ENCODE measurements around the gene LRBA. TPM values are rescaled to one million over a fixed set of nuclear protein-coding genes. Genes with fewer than 3 reads are reported as not detected.

Gene LRBA
- total and polyA plus RNA-seq, 2 donors (not counting 1 experiment from before 2014, with no cell fraction given) = 16.4 to 36.7 TPM

DNA sequence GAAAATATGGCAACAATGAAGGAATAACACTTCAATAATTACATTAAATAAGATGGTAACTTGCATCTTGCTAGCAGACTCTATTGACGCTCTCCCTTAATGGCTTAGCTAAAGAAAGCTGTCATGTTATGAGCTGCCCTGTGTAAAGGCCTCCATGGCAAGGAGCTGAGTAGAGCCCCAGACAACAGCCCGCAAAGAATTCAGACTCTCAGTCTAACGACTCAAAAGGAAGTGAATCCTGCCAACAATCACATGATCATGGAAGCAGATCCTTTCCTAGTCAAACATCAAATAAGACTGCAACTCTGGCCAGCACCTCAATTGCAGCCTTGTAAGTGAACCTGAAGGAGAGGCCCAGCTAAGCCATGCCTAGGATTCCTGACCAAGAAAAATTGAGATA lies 275.5 kb downstream of the LRBA start:
- Histone ChIP-seq H3K9me3 (ENCODE audit: control insufficient read depth, insufficient read depth, low read depth, low read length) (no peaks in the 10 kb centered on the region), H3K27ac (ENCODE audit: insufficient read depth, low read length) (no peak overlapping the region), H3K4me3 (replicated peaks in 1 of 4; ENCODE audit: control extremely low read depth in 1 of 4, insufficient read depth in 1 of 4, low read depth in 3 of 4, low read length in 4 of 4) (no peak overlapping the region), H4K20me1 (ENCODE audit: control insufficient read depth, extremely low read depth, insufficient read depth, low read length) (no peaks in the 10 kb centered on the region), H2AFZ (ENCODE audit: low read length) (no peak overlapping the region), H3K79me2 (ENCODE audit: control insufficient read depth, insufficient read depth, low read length) (no peaks in the 10 kb centered on the region), H3K36me3 (ENCODE audit: control insufficient read depth, insufficient read depth, low read length) (no peaks in the 10 kb centered on the region), H3K27me3 (ENCODE audit: control insufficient read depth, insufficient read depth, low read length) (no peaks in the 10 kb centered on the region), H3K4me1 (ENCODE audit: control insufficient read depth, extremely low read depth, insufficient read depth, low read length) (no peaks in the 10 kb centered on the region), H3K4me2 (ENCODE audit: extremely low read depth, insufficient read depth, low read length) (no peak overlapping the region), H3K9ac (ENCODE audit: insufficient read depth, low read length) (no peak overlapping the region)
- TF ChIP-seq, protein P1, sequence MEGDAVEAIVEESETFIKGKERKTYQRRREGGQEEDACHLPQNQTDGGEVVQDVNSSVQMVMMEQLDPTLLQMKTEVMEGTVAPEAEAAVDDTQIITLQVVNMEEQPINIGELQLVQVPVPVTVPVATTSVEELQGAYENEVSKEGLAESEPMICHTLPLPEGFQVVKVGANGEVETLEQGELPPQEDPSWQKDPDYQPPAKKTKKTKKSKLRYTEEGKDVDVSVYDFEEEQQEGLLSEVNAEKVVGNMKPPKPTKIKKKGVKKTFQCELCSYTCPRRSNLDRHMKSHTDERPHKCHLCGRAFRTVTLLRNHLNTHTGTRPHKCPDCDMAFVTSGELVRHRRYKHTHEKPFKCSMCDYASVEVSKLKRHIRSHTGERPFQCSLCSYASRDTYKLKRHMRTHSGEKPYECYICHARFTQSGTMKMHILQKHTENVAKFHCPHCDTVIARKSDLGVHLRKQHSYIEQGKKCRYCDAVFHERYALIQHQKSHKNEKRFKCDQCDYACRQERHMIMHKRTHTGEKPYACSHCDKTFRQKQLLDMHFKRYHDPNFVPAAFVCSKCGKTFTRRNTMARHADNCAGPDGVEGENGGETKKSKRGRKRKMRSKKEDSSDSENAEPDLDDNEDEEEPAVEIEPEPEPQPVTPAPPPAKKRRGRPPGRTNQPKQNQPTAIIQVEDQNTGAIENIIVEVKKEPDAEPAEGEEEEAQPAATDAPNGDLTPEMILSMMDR (conservative IDR thresholded peaks at IDR 0.05 in 1 of 2, IDR thresholded peaks at IDR 0.05 in 1 of 2; ENCODE audit: low read depth in 1 of 2, low read length in 2 of 2) = no peak
- TF ChIP-seq EZH2 (IDR thresholded peaks at IDR 0.05; ENCODE audit: low read length, missing control alignments) = no peak
- DNase-seq (ENCODE audit: low read depth in 2 of 2) = peak in 1 of 2 donors; percentile 8

DNA sequence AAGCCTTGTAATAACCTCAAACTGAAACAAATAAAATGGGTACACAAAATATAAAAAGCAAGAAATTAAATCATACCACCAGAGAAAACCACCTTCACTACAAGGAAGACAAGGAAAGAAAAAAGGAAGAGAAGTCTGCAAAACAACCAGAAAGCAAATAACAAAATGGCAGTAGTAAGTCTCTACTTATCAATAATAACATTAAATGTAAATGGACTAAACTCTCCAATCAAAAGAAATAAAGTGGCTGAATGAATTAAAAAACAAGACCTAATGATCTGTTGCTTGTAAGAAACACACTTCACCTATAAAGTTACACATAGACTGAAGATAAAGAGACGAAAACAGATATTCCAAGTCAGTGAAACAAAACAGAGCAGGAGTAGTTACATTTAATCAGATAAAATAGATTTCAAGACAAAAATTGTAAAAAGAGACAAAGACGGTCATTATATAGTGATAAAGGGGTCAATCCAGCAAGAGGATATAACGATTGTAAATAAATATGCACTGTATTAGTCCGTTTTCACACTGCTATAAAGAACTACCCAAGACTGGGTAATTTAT lies 289.0 kb downstream of the LRBA start:
- H3K4me2 ChIP-seq (ENCODE audit: extremely low read depth, insufficient read depth, low read length) = no peak overlapping the region
- H3K4me1 ChIP-seq (ENCODE audit: control insufficient read depth, extremely low read depth, insufficient read depth, low read length) = no peaks in the 10 kb centered on the region
- H3K79me2 ChIP-seq (ENCODE audit: control insufficient read depth, insufficient read depth, low read length) = no peaks in the 10 kb centered on the region
- TF ChIP-seq, protein P1 (conservative IDR thresholded peaks at IDR 0.05 in 1 of 2, IDR thresholded peaks at IDR 0.05 in 1 of 2; ENCODE audit: low read depth in 1 of 2, low read length in 2 of 2) = no peak
- no peak for TF ChIP-seq EZH2 (IDR thresholded peaks at IDR 0.05; ENCODE audit: low read length, missing control alignments)
- H3K36me3 ChIP-seq (ENCODE audit: control insufficient read depth, insufficient read depth, low read length) = no peaks in the 10 kb centered on the region
- no peaks in the 10 kb centered on the region for H3K9me3 ChIP-seq (ENCODE audit: control insufficient read depth, insufficient read depth, low read depth, low read length)
- H3K27ac ChIP-seq (ENCODE audit: insufficient read depth, low read length) = no peak overlapping the region
- H3K27me3 ChIP-seq (ENCODE audit: control insufficient read depth, insufficient read depth, low read length) = no peaks in the 10 kb centered on the region
- H3K4me3 ChIP-seq (replicated peaks in 1 of 4; ENCODE audit: control extremely low read depth in 1 of 4, insufficient read depth in 1 of 4, low read depth in 3 of 4, low read length in 4 of 4) = no peak overlapping the region
- no peak for DNase-seq (ENCODE audit: low read depth in 2 of 2)
- no peak overlapping the region for H3K9ac ChIP-seq (ENCODE audit: insufficient read depth, low read length)
- no peak overlapping the region for H2AFZ ChIP-seq (ENCODE audit: low read length)
- H4K20me1 ChIP-seq (ENCODE audit: control insufficient read depth, extremely low read depth, insufficient read depth, low read length) = no peaks in the 10 kb centered on the region

DNA sequence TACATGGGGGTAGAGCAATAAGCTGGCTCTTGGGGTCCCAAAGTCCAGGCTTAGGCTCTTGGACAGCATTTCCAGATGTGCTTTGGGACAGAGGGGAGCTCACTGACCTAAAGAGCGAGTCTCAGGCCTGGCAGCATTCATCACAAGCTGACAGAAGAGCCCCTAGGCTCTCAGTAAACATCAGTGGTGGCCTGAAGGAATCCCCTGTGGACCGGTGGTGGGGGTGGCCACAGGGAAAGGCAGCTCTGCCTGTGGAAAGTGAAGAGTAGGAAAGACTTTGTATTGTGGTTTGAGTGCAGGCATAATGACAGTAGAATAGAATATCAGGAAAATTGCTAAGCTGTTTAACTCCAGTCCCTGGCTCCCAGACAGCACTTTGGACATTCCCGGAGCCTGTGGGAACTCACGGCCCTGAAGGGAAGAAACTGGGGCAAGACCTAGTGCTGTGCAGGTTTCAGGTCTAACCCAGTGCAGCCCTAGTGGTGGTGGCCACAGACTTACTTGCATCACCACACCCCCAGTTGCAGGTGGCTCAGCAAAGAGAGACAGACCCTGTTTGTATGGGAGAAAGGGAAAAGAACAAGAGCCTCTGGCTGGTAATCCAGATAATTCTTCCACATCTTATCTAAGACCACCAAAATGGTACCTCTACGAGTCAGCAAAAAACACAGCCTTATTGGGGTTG lies 291.2 kb downstream of the LRBA start:
- no peak overlapping the region for H3K4me3 ChIP-seq (replicated peaks in 1 of 4; ENCODE audit: control extremely low read depth in 1 of 4, insufficient read depth in 1 of 4, low read depth in 3 of 4, low read length in 4 of 4)
- H3K9me3 ChIP-seq (ENCODE audit: control insufficient read depth, insufficient read depth, low read depth, low read length) = no peaks in the 10 kb centered on the region
- H3K9ac ChIP-seq (ENCODE audit: insufficient read depth, low read length) = no peak overlapping the region
- TF ChIP-seq, protein P1 (conservative IDR thresholded peaks at IDR 0.05 in 1 of 2, IDR thresholded peaks at IDR 0.05 in 1 of 2; ENCODE audit: low read depth in 1 of 2, low read length in 2 of 2) = no peak
- no peak for TF ChIP-seq EZH2 (IDR thresholded peaks at IDR 0.05; ENCODE audit: low read length, missing control alignments)
- H3K4me2 ChIP-seq (ENCODE audit: extremely low read depth, insufficient read depth, low read length) = no peak overlapping the region
- no peak overlapping the region for H3K27ac ChIP-seq (ENCODE audit: insufficient read depth, low read length)
- H3K27me3 ChIP-seq (ENCODE audit: control insufficient read depth, insufficient read depth, low read length) = no peaks in the 10 kb centered on the region
- H4K20me1 ChIP-seq (ENCODE audit: control insufficient read depth, extremely low read depth, insufficient read depth, low read length) = no peaks in the 10 kb centered on the region
- H2AFZ ChIP-seq (ENCODE audit: low read length) = no peak overlapping the region
- H3K36me3 ChIP-seq (ENCODE audit: control insufficient read depth, insufficient read depth, low read length) = no peaks in the 10 kb centered on the region
- no peaks in the 10 kb centered on the region for H3K4me1 ChIP-seq (ENCODE audit: control insufficient read depth, extremely low read depth, insufficient read depth, low read length)
- no peak for DNase-seq (ENCODE audit: low read depth in 2 of 2)
- no peaks in the 10 kb centered on the region for H3K79me2 ChIP-seq (ENCODE audit: control insufficient read depth, insufficient read depth, low read length)

All from fibroblast of lung (primary cell).